Hematopoietic multipotent progenitor cell treated with erythropoietin and hydrocortisone succinate and interleukin-3 and kit ligand, for 6 days (in vitro differentiated cells): Measurements from ENCODE around the gene PRPF6.
A peak's percentile ranks its signal among the peaks of the same experiment; 100 is the strongest.

Experiments used
- DNase-seq: peaks from one replicate; pipeline ENCODE4 v3.0.0-alpha.2; 2015

Gene PRPF6

GRCh38 chr20:64065974-64066343 is 85.0 kb downstream of the PRPF6 start:
- peak; percentile 53 for DNase-seq

- no peak for DNase-seq
These were observed 86.2 kb downstream of the PRPF6 start for GRCh38 chr20:64067005-64067632.

- no peak for DNase-seq
These were observed 86.9 kb downstream of the PRPF6 start for GRCh38 chr20:64067733-64068307.

GRCh38 chr20:64068386-64069208 is 87.7 kb downstream of the PRPF6 start:
- peak; percentile 84 for DNase-seq

- DNase-seq, result no peak
These were observed 88.3 kb downstream of the PRPF6 start for GRCh38 chr20:64069209-64069613.

- peak; percentile 57 for DNase-seq
These were observed 88.8 kb downstream of the PRPF6 start for GRCh38 chr20:64069614-64070243.

- DNase-seq, result no peak
These were observed 89.5 kb downstream of the PRPF6 start for GRCh38 chr20:64070244-64070993.

- no peak for DNase-seq
These were observed 90.7 kb downstream of the PRPF6 start for GRCh38 chr20:64071341-64072332.

- DNase-seq, result peak; percentile 44
These were observed 91.6 kb downstream of the PRPF6 start for GRCh38 chr20:64072498-64073063.

GRCh38 chr20:64073476-64074183 is 92.7 kb downstream of the PRPF6 start:
- DNase-seq, result no peak

- no peak for DNase-seq
These were observed 93.4 kb downstream of the PRPF6 start for GRCh38 chr20:64074184-64074789.

GRCh38 chr20:64074963-64075362 is 94.0 kb downstream of the PRPF6 start:
- DNase-seq, result no peak

GRCh38 chr20:64075556-64075955 is 94.6 kb downstream of the PRPF6 start:
- no peak for DNase-seq

GRCh38 chr20:64076061-64076997 is 95.4 kb downstream of the PRPF6 start:
- no peak for DNase-seq

GRCh38 chr20:64077094-64077493 is 96.2 kb downstream of the PRPF6 start:
- peak; percentile 76 for DNase-seq

GRCh38 chr20:64077541-64077875 is 96.6 kb downstream of the PRPF6 start:
- DNase-seq, result no peak

GRCh38 chr20:64077876-64078551 is 97.1 kb downstream of the PRPF6 start:
- peak; percentile 79 for DNase-seq

- no peak for DNase-seq
These were observed 98.0 kb downstream of the PRPF6 start for GRCh38 chr20:64078934-64079272.
